GM13977 (cell line): ENCODE results near the gene GCC1.

Source experiments
- DNase-seq: peaks from one replicate; pipeline ENCODE4 v3.0.0; 2012; ENCODE audit warnings: low spot score
- in situ Hi-C: fragments of 300-500 bp; cut with MboI; formaldehyde crosslinking; loops from one replicate; pipeline ENCODE4 v1.12.0; 2022; ENCODE audit warnings: low sequenced_read_pairs, low pct_unique_long_range_greater_than_20kb, mixed read lengths, inconsistent platforms; ENCODE audit not compliant: unreplicated experiment
- TF ChIP-seq, protein P1 (sequence below): IDR thresholded peaks from 2 replicates; pipeline ENCODE4 v1.5.1; 2012; ENCODE audit warnings: mild to moderate bottlenecking, control low read depth; ENCODE audit not compliant: insufficient read depth; ENCODE audit errors: extremely low read depth, missing control alignments

The GCC1 gene

DNA sequence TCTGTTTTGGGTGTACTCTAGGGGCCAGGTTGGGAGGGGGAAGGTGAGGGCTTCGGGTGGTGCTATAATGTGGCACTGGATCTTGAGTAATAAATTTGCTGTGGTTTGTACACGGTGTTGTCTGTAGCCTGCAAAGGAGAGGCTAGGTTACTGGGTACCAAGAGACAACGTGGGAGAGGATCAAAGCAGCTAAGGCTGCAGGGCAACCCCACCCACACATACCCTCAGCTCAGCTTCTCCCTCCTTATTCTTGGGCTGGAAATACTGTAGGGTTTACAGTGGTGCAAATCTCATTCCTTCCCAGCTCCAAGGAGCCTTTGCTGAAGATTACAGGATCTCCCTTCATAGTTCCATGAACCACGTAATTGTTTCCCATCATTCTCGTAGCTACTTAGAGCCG is 6.2 kb upstream of the GCC1 start:
- TF ChIP-seq, protein P1, sequence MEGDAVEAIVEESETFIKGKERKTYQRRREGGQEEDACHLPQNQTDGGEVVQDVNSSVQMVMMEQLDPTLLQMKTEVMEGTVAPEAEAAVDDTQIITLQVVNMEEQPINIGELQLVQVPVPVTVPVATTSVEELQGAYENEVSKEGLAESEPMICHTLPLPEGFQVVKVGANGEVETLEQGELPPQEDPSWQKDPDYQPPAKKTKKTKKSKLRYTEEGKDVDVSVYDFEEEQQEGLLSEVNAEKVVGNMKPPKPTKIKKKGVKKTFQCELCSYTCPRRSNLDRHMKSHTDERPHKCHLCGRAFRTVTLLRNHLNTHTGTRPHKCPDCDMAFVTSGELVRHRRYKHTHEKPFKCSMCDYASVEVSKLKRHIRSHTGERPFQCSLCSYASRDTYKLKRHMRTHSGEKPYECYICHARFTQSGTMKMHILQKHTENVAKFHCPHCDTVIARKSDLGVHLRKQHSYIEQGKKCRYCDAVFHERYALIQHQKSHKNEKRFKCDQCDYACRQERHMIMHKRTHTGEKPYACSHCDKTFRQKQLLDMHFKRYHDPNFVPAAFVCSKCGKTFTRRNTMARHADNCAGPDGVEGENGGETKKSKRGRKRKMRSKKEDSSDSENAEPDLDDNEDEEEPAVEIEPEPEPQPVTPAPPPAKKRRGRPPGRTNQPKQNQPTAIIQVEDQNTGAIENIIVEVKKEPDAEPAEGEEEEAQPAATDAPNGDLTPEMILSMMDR, result no peak
- no peak for DNase-seq
- in situ Hi-C loops, result no loop called here

DNA sequence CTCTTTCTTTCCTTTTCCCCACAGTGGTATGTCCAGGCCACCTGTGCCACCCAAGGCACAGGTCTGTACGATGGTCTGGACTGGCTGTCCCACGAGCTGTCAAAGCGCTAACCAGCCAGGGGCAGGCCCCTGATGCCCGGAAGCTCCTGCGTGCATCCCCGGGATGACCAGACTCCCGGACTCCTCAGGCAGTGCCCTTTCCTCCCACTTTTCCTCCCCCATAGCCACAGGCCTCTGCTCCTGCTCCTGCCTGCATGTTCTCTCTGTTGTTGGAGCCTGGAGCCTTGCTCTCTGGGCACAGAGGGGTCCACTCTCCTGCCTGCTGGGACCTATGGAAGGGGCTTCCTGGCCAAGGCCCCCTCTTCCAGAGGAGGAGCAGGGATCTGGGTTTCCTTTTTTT is 5.8 kb upstream of the GCC1 start:
- in situ Hi-C loops, result no loop called here
- DNase-seq, result no peak
- TF ChIP-seq, protein P1, result no peak

DNA sequence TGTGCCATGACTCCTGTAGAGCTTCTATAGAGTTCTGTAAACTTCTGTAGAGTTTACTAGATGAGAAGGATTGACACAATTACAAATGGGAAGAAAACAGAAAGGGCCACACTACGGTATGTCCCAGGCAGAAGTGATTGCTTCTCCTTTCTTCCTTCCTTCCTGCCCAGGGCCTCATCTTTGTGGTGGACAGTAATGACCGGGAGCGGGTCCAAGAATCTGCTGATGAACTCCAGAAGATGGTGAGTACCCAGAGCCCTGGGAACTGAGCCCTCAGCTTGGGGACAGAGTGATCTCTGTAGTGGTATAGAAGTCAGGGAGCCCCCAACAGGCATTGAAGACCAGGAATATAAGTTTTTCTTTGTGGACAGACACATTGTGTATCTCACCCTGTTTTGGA is 4.5 kb upstream of the GCC1 start:
- TF ChIP-seq, protein P1, result no peak
- no peak for DNase-seq
- in situ Hi-C loops, result no loop called here

DNA sequence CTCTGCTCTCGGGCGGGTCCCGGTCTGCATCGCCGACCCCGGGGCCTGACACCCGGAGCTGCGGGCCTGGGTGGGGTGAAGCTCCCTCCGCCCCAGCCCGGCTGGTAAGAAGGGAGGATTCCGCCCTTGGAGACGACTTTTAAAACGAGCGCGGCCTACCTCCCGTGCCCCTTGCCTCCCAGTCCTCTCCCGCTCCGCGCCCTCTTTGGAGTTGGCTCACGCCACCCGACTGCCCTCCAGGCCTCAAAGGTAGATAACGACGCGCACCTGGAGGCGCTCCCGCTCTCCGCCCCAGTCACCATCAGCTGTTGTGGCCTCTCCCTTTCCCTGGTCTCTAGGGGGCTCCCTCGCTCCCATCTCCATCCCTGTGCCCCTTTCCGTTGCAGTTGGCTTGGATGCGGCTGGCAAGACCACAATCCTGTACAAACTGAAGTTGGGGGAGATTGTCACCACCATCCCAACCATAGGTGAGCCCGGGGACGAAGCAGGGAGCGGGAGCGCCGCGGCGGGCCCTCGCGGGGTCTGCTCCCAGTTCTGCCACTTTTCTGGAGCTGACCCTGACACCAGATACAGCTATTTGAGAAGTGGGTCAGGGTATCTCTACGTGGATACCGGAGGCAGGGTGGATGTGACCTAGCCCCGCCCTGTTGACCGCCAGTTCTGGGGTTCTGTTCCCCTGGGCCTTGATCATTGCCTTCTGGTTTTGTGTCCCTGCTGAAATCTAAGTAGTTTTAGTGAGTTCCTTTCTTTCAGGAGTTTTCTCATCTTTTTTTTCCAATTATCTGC is 3.5 kb upstream of the GCC1 start:
- DNase-seq, result peak; percentile 65
- in situ Hi-C loops, result no loop called here
- TF ChIP-seq, protein P1, result peak; percentile 65

DNA sequence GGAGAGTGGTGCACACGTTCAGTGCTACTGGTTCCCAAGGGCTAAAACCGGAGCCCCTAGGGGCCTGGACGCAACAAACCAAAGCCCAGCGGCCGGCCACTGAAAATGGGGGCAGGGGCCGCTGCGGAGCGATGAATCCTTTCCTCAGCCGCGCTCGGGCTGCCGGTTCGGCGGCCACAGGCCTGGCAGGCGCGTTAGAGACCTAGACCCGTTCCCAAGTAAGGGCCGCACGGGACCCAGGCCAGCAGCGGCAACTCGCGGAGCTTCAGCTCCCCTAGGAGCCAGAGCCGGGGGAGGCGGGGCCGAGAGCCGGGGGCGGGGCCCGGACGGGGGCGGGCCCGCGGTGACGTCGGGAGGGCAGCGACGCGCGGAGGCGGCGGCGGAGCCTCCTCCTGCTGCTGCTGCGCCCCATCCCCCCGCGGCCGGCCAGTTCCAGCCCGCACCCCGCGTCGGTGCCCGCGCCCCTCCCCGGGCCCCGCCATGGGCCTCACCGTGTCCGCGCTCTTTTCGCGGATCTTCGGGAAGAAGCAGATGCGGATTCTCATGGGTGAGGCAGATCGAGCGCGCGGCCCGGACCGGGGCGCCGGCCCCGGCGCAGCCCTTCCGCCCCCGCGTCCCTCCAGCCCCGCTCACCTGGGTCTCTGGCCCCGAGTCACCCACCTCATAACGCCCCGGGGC is 2.8 kb upstream of the GCC1 start, which contains the start of gene ARF5:
Gene ARF5, plus strand, starts transcription at position 393 of the 678 bp plus-strand sequence. Its CDS starts 88 bp downstream, at position 481.
- TF ChIP-seq, protein P1, result no peak
- in situ Hi-C loops, result no loop called here
- peak; percentile 98 for DNase-seq

DNA sequence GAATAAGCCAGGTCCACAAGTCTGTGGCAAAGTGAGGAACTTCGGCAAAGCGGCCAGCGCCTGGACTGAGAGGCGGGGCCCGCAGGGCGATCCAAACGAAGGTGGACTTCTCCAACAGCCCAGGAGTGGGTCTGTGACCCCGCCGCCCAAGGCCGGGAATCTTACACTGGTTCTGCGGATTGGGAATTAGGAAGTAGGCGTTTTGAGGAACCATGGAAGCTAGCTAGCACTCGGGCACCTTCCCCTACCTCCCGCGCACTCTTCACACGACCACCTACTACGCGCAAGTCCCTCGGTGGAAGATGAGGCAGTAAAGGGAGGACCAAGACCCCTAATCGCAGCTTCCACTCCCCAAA is 2.2 kb upstream of the GCC1 start:
- in situ Hi-C loops, result no loop called here
- TF ChIP-seq, protein P1, result no peak
- no peak for DNase-seq
